GM19463 (cell line): ENCODE data around the gene TSR3.
A peak's percentile ranks its signal among the peaks of the same experiment; 100 is the strongest.

ENCODE experiments used
- ATAC-seq: cut with Tn5 transposase; IDR thresholded peaks from one replicate; pipeline ENCODE4 v1.9.1; 2021; ENCODE audit warnings: mild to moderate bottlenecking, moderate library complexity; ENCODE audit not compliant: unreplicated experiment

The TSR3 gene

DNA sequence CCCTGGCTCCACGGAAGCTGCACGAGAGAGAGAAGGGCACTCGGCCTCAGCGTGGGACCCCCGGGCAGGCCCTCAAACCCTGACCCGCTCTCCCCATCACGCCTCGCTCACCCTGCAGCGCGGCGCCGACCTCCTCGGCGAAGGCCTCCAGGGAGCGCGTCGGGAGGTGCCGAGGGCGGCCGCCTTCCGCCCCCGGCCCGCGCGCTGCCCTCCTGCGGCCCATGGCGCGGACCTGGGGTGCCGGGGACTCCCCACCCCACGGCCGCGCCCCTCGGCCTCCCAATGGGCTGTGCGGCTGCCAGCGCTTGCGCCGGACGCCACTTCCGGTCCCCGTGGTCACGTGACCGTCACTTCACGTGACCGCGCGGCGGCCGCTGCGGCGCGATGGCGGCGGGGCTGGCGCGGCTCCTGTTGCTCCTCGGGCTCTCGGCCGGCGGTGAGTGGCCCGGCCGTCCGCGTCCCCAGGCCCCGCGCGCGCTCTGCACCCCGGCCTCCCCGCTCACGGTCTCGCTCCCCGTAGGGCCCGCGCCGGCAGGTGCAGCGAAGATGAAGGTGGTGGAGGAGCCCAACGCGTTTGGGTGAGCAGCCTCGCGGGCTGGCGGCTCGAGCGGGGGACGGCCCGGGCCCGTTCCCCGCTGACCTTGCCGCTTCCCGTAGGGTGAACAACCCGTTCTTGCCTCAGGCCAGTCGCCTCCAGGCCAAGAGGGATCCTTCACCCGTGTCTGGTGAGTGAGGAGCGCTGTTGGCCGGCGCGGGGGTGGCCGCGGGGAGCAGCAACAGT, at the start of gene TSR3, which contains the start of gene GNPTG:
TSR3 (minus strand) TSS at position 297 of the 781 bp plus-strand sequence; CDS start at position 223, 74 bp downstream.
GNPTG (plus strand) TSS at position 350 of the 781 bp plus-strand sequence; CDS start at position 385, 35 bp downstream.
- peak; percentile 86 for ATAC-seq

DNA sequence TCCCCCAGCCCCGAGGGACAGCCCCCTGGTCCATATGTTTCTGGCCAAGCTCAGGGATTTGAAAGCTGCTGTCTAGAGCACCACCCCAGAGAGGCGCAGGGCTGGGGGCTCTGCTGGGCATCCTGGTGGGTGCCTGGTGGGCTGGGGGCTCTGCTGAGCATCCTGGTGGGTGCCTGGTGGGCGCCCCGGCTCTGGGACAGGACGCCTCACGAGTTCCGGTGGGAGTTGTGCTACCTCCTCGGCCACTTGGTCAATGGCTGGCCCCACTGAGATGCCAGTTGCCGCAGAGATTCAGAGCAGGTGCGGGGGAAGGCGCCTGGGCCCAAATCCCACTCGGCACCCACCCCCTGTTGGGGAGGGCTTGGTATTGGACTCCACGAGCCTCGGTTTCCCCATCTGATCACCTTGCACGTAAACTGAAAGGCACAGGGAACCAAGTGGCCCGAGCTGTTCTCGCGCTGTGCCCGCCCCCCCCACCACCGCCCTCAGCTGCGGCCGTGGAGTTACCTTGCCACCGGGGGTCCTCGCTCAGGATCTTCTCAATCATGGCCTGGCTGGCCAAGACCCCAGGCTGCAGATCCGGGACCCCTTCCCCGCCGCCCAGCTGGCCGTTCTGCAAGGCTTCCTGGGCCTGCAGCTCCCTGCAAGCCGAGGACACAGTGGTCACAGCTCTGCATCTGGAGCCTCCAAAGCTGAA, 49.5 kb upstream of the TSR3 start:
- ATAC-seq: no peak

DNA sequence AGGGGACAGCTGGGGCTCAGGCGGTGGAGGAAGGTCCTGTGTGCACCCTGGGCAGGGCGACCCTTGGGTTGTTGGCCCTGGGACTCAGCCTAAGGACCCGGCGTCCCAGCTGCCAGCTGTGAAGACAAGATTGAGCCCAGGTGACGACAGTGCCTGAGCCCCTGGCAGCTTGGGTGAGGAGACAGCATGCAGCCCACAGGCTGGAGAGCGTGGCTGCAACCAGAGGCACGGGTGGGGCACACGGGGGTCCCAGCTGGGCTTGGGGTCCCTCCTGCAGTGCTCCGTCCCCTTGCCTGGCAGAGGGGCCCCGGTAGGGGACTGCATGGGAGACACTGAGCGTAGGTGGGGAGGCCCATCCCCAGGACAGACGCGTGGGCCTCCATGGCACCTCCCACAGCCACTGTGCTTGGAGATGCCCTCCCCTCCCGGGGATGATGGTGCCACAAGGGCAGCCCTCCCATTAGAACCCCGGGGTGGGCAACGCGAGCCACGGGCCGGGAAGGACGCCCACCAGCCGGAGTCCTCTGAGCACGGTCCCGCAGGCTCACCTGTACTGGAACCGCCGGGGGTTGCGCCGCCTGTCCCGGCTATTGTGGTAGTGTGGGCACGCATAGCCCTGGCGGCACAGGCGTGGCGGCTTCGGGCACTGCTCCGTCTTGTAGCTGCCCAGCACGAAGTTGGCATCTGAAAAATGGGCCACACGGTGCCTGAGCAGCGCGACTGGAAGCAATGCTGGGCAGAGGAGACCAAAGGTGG, 47.3 kb upstream of the TSR3 start:
- no peak for ATAC-seq

DNA sequence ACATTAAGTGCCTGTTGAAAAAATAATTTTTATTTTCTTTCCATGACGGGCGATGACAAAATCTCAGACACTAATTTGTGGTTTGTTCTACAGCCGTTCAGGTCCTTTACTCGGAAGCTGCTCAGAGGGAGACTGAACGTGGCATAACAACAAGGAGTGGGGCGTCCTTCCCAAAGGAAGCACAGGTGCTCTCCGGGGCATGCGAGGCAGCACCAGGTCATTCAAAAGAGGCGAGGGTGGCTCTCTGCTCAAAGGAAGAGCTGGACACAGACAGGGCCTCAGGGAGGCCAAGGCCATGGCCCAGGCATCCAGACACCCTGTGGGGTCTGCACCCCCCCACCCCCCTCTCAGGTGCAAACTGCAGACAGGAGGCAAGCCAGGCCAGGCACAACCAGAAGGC, 46.7 kb upstream of the TSR3 start:
- ATAC-seq: no peak

- no peak for ATAC-seq
Measured at GRCh38 chr16:1397779-1398178, 46.1 kb upstream of the TSR3 start.

DNA sequence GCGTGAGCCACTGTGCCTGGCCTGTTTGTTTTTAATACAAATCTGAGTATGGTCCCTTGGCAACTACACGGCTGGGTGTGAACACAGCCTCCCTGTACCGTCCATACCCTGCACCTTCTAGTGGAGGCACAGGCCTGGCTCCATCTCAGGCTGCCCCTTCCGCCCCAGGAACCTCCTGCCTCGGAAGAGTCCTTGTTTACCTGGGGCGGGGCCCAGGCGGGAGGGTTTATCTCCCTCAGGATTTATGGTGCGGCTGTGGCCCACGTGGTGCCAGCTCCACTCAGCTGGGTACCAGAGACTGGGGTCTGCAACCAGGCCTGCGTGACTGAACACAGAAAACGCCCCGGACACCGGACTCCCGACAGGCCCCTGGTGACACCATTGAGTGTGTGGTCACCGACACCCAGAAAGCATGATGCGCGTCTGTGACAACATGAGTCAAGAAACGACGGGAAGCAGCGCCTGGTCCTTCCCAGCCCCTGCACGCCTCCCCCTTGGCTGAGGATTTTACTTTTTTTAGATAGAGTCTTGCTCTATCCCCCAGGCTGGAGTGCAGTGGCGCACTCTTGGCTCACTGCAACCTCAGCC, 43.9 kb upstream of the TSR3 start:
- no peak for ATAC-seq

DNA sequence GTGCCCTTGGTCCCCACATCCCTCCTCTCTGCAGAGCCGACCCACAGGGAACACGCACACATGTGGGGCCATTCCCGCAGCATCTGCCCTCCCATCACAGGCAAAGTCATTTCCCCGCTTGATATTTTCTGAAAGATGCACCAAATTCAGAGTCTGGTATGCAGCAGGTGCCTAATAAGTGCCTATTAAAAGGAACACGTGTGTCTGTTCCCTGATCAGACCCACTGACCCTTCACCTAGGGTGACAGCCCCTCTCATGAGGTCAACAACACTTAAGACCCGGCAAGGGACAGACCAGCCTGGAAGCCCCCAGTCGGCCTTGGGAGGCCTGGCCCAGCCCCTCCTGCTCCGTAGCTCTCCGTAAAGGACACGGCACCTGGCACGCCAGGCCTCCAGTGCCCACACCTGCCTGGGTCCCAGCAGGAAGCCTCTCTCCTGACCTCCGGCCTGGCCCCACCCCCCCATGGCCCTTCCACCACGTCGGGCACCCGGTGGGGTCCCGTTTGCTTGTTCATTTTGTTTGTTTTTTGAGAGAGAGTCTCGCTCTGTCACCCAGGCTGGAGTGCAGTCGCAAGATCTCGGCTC, 42.8 kb upstream of the TSR3 start:
- no peak for ATAC-seq

DNA sequence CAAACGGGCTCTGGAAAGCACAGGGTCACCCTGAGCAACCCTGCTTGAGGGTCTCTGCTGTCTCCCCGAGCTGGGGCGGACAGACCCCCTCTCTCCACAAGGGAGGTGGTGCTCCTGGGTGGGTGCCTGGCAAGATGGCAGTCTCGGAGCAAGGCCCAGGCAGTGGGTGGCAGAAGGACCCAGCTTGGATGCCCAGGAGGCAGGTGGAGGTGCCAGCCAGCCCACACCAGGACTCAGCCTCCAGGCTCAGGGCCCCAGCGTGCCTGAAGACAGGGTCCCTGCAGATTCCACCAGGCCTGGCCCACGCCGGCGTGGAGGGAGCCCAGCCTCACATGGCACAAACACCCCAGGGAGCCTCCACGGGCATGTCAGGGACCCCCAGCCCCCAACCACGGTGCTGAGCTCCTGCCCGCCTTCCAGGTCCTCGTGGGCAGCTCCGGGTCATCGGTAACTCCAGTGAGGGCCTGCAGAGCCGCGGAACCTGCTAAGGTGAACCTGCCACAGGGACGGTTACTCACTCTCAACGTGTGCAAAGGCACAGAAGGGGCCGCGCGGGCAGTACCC, 42.0 kb upstream of the TSR3 start:
- ATAC-seq: no peak

DNA sequence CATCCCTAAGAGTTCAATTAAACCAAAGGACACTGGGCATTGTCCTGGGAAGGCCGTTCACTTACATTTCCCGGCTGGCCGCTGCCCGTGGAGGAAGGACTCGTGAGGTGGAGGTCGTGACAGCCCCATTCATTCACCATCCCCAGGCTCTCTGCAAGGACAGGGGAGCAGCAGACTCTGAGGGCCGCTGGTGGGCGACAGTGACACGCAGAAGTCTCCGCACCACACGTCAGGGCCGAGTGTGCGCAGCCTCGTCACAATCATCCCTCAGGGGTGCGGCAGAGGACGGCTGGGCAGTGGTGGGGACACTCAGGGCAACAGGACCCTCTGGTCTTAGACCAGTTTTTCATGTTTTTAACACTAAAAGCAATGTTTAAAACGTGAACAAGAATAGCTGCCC, 41.1 kb upstream of the TSR3 start:
- no peak for ATAC-seq

- no peak for ATAC-seq
Measured at GRCh38 chr16:1390239-1390779, 38.6 kb upstream of the TSR3 start.

DNA sequence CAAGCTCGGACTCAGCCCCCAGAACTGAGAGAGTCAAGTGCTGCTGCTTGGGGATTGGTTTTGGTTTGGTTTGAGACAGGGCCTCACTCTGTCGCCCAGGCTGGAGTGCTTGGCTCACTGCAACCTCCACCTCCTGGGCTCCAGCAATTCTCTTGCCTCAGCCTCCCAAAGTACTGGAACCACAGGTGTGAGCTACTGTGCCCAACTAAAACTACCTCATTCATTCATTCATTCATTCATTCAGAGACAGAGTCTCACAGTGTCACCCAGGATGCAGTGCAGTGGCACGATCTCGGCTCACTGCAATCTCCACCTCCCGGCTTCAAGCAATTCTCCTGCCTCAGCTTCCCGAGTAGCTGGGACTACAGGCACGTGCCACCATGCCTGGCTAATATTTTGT, 38.1 kb upstream of the TSR3 start:
- ATAC-seq: no peak

DNA sequence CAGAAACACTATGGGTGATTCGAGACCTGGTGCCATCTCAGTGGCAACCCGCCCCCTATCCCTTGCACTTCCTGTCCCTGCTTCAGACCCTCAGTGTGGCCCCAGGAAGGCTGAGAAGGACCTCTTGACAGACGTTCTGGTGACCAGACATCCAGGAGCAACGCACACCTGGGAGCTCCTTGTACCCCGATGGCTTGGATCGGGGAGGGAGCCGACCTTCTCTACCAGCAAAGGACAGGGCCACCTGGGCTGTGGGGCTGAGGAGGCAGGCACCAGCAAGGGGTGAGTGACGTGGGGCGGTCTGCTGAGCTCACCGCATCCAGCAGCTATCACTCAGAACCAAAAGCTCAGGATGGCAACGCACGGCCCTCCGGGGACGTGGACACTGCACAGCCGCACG, 35.7 kb upstream of the TSR3 start:
- no peak for ATAC-seq

DNA sequence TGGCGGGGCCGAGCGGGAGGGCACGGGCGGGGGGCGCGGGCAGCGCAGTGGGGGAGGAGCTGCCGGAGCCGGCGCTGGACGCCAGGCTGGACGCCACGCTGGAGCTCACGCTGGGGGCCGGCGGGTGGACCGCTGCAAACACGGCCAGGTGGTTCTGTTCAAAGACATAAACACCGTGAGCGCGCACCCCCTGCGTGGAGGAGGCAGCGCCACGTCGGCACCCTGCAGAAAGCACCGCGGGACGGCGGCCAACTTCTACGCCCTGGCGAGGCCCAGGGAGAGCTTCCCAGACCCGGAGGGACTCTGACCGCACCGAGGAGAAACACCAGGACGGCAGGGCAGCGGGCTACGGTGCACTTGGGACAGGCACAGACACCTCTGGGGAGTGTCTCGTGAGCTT, 33.6 kb upstream of the TSR3 start:
- ATAC-seq: no peak

DNA sequence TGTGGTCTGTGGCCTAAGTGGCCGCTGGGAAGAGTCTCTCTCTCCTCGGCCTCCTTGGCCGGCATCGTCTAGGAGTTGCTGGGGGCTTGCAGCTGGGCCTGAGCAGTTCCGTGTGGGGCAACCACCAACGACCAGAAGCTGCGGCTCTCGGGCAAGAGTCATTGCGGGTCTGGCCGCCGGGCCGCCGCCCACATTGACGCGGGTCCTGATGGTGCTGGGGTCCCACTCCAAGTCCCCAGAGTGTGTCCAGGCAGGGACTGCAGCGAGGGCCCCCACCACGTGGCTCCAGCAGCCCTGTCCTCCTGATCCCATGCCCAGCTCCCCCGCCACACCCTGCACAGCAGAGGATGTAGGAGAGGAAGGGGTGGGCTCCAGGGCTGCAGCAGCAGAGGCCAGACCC, 31.9 kb upstream of the TSR3 start:
- no peak for ATAC-seq

GRCh38 chr16:1381612-1382406, 30.1 kb upstream of the TSR3 start:
- ATAC-seq: no peak

DNA sequence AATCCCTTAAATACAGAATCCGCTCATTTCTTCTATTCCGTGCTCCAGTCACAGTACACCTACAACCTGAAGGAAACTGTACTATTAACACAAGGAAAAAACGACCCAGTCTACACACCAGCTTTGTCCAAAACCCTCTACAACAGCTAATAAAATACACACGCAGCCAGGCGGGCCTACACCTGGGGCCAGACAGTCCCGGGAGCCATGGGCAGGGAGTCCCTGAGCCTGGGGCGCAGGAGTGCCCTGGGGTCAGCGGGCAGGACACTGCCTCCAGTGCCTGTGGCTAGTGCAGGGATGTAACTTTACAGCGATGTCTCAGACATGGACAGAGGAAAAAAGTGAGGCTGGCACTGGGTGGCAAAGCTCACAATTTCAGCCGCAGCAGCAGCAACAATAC, 28.5 kb upstream of the TSR3 start:
- ATAC-seq: no peak

DNA sequence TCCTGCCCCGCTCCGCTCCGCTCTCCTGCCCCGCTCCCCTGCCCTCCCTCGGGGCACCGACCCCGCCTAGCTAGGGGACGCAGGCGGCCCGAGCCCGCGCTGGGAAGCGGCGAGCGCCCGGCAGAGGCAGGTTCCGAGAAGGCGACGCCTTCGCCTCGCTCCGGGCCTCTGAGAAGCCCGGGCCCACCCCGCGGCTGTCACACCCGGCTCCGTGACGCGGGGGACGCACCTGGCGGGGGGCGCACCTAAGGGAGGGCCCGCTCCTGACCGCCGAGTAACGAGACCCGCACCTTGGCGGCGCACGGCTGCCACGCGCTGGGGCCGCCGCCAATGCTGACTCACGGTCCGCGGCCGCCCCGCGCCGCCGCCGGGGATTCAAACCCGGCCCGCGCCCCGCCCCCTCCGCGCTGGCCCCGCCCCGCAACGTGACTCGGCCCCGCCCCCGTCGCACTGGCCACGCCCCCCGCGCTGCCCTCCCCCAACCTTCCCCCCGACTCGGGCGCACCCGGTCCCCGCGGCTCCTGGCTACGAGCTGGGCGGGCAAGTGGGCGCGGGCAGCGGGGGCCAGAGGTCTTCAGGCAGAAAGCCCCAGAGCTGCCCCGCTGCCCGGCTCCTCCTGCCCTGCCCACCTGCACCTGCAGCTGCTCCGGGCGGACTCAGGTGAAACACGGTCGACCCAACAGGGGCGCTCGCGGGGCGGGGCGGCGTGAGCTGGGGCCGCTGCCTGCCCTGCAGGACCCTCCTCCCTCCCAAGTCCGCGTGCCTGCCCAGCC, 27.8 kb upstream of the TSR3 start:
- no peak for ATAC-seq

GRCh38 chr16:1378804-1379303, 27.2 kb upstream of the TSR3 start:
- ATAC-seq: no peak
